Measurements from ENCODE around the gene NANS. TPM values are rescaled to one million over a fixed set of nuclear protein-coding genes. Genes with fewer than 3 reads are reported as not detected.
"Not testable (repeated sequence)": the region's sequence is repeated elsewhere in the genome, so short reads cannot be mapped to it uniquely, and the experiment has no call there.

NANS gene
- total RNA-seq, 2 experiments from 2014 or later = 45.9 to 47.7 TPM

DNA sequence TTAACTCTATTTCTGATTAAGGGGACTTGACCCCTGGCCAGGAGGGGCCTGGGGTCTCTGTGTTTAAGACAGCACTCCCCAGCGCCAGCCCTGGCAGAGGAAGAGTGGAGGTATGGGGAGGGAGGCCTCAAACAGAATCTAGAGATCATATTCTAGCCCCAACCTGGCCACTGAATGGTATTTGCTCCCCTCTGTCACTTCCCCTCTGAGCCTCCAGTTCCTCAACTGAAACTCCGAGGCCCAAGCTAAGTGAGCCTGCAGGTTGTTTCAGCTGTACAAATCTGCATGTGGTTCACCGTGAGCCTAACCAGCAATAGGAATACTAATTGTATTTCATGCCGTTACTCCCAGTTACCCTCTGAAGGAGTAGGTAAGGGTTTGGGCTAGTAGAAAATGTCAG, 37.4 kb upstream of the NANS start:
- Mint-ChIP-seq H3K4me1 (no peaks in the 10 kb centered on the region), H3K27ac (no peak overlapping the region), H3K4me3 (no peak overlapping the region), H3K36me3 (ENCODE audit: low read depth) (peaks cover 42% of the 10 kb centered on the region), H3K9me3 (ENCODE audit: low read depth) (no peaks in the 10 kb centered on the region), H3K27me3 (no peaks in the 10 kb centered on the region)
- ChIA-PET CTCF (interaction anchor here (0.6 to 1.8 kb wide), 4 partner anchors 8 to 102 kb away, joined by 3 to 6 read pairs (median 4); no protein-coding TSS in a partner anchor), POLR2A (no interaction called here)
- ATAC-seq (no peak), DNase-seq (no peak)
- intact Hi-C loops (cut with DNase I, micrococcal nuclease) = no loop called here

GRCh38 chr9:98019869-98020268, 36.7 kb upstream of the NANS start:
- ATAC-seq; H3K4me3 Mint-ChIP-seq; intact Hi-C loops (cut with DNase I, micrococcal nuclease); H3K27me3 Mint-ChIP-seq; H3K27ac Mint-ChIP-seq; H3K9me3 Mint-ChIP-seq (ENCODE audit: low read depth); H3K4me1 Mint-ChIP-seq; DNase-seq; POLR2A ChIA-PET: not testable (repeated sequence)
- CTCF ChIA-PET = interaction anchor here (0.6 to 1.8 kb wide), 5 partner anchors 9 to 139 kb away, joined by 3 to 6 read pairs (median 4); no protein-coding TSS in a partner anchor
- H3K36me3 Mint-ChIP-seq (ENCODE audit: low read depth) = peaks cover 37% of the 10 kb centered on the region

GRCh38 chr9:98020476-98021145, 35.9 kb upstream of the NANS start:
- Mint-ChIP-seq H3K36me3 (ENCODE audit: low read depth) (peaks cover 35% of the 10 kb centered on the region), H3K27me3 (no peaks in the 10 kb centered on the region), H3K4me1 (no peaks in the 10 kb centered on the region), H3K4me3 (no peak overlapping the region), H3K27ac (no peak overlapping the region), H3K9me3 (ENCODE audit: low read depth) (no peaks in the 10 kb centered on the region)
- DNase-seq (no peak), ATAC-seq (no peak)
- intact Hi-C loops (cut with DNase I, micrococcal nuclease) = no loop called here
- ChIA-PET CTCF (interaction anchor here (0.6 to 3.8 kb wide), 4 partner anchors 9 to 138 kb away, joined by 3 to 17 read pairs (median 4); no protein-coding TSS in a partner anchor), POLR2A (interaction anchor here (0.6 kb wide), 1 partner anchor 10 kb away, joined by 4 read pairs; no protein-coding TSS in a partner anchor)

GRCh38 chr9:98021306-98022040, 35.1 kb upstream of the NANS start:
- Mint-ChIP-seq H3K9me3 (ENCODE audit: low read depth) (no peaks in the 10 kb centered on the region), H3K27ac (no peak overlapping the region), H3K4me1 (no peaks in the 10 kb centered on the region), H3K27me3 (no peaks in the 10 kb centered on the region), H3K36me3 (ENCODE audit: low read depth) (peaks cover 33% of the 10 kb centered on the region), H3K4me3 (no peak overlapping the region)
- ChIA-PET POLR2A (interaction anchor here (0.6 kb wide), 1 partner anchor 11 kb away, joined by 4 read pairs; no protein-coding TSS in a partner anchor), CTCF (interaction anchor here (1.1 to 3.8 kb wide), 2 partner anchors 9 to 13 kb away, joined by 3 to 17 read pairs; no protein-coding TSS in a partner anchor)
- DNase-seq (no peak), ATAC-seq (no peak)
- intact Hi-C loops (cut with DNase I, micrococcal nuclease) = no loop called here

- no peak for ATAC-seq
- Mint-ChIP-seq H3K27me3 (no peaks in the 10 kb centered on the region), H3K36me3 (ENCODE audit: low read depth) (peaks cover 29% of the 10 kb centered on the region), H3K27ac (no peak overlapping the region), H3K4me1 (no peaks in the 10 kb centered on the region), H3K9me3 (ENCODE audit: low read depth) (no peaks in the 10 kb centered on the region), H3K4me3 (no peak overlapping the region)
- no peak for DNase-seq
- ChIA-PET CTCF (interaction anchor here (0.7 to 3.8 kb wide), 2 partner anchors 12 to 60 kb away, joined by 3 to 17 read pairs; no protein-coding TSS in a partner anchor), POLR2A (no interaction called here)
- intact Hi-C loops (cut with DNase I, micrococcal nuclease) = no loop called here
These were observed 34.1 kb upstream of the NANS start for GRCh38 chr9:98022447-98022846.

- Mint-ChIP-seq H3K4me3 (no peak overlapping the region), H3K9me3 (ENCODE audit: low read depth) (no peaks in the 10 kb centered on the region), H3K27ac (no peak overlapping the region), H3K27me3 (no peaks in the 10 kb centered on the region), H3K36me3 (ENCODE audit: low read depth) (peaks cover 20% of the 10 kb centered on the region), H3K4me1 (no peaks in the 10 kb centered on the region)
- intact Hi-C loops (cut with DNase I, micrococcal nuclease) = no loop called here
- no peak for DNase-seq
- ChIA-PET POLR2A (no interaction called here), CTCF (interaction anchor here (1.2 to 2.3 kb wide), 3 partner anchors 10 to 19 kb away, joined by 3 to 6 read pairs (median 5); no protein-coding TSS in a partner anchor)
- no peak for ATAC-seq
These were observed 31.8 kb upstream of the NANS start for GRCh38 chr9:98024702-98025101.

GRCh38 chr9:98031169-98031568, 25.4 kb upstream of the NANS start:
- Mint-ChIP-seq H3K36me3 (ENCODE audit: low read depth) (peaks cover 3% of the 10 kb centered on the region), H3K9me3 (ENCODE audit: low read depth) (no peaks in the 10 kb centered on the region), H3K4me3 (no peak overlapping the region), H3K27ac (no peak overlapping the region), H3K4me1 (peaks cover 14% of the 10 kb centered on the region), H3K27me3 (no peaks in the 10 kb centered on the region)
- ChIA-PET CTCF (interaction anchor here (1.4 kb wide), 1 partner anchor 18 kb away, joined by 3 read pairs; no protein-coding TSS in a partner anchor), POLR2A (no interaction called here)
- no peak for ATAC-seq
- intact Hi-C loops (cut with DNase I, micrococcal nuclease) = loop anchor here in 1 of 2 experiments (5.0 kb wide), 1 partner anchor 44 kb away; no protein-coding TSS in a partner anchor
- no peak for DNase-seq

- Mint-ChIP-seq H3K27ac (no peak overlapping the region), H3K9me3 (ENCODE audit: low read depth) (no peaks in the 10 kb centered on the region), H3K4me3 (no peak overlapping the region), H3K27me3 (no peaks in the 10 kb centered on the region), H3K36me3 (ENCODE audit: low read depth) (no peaks in the 10 kb centered on the region), H3K4me1 (peaks cover 14% of the 10 kb centered on the region)
- POLR2A ChIA-PET = interaction anchor here (0.7 kb wide), 1 partner anchor 114 kb away, joined by 3 read pairs; no protein-coding TSS in a partner anchor
- CTCF ChIA-PET = interaction anchor here (0.6 to 1.4 kb wide), 6 partner anchors 18 to 1022 kb away, joined by 3 to 6 read pairs (median 4); partner anchors contain the start of gene TBC1D2
- ATAC-seq (no peak), DNase-seq (no peak)
- intact Hi-C loops (cut with DNase I, micrococcal nuclease) = loop anchor here in 1 of 2 experiments (5.0 kb wide), 1 partner anchor 45 kb away; no protein-coding TSS in a partner anchor
These were observed 24.6 kb upstream of the NANS start for GRCh38 chr9:98031935-98032334.

DNA sequence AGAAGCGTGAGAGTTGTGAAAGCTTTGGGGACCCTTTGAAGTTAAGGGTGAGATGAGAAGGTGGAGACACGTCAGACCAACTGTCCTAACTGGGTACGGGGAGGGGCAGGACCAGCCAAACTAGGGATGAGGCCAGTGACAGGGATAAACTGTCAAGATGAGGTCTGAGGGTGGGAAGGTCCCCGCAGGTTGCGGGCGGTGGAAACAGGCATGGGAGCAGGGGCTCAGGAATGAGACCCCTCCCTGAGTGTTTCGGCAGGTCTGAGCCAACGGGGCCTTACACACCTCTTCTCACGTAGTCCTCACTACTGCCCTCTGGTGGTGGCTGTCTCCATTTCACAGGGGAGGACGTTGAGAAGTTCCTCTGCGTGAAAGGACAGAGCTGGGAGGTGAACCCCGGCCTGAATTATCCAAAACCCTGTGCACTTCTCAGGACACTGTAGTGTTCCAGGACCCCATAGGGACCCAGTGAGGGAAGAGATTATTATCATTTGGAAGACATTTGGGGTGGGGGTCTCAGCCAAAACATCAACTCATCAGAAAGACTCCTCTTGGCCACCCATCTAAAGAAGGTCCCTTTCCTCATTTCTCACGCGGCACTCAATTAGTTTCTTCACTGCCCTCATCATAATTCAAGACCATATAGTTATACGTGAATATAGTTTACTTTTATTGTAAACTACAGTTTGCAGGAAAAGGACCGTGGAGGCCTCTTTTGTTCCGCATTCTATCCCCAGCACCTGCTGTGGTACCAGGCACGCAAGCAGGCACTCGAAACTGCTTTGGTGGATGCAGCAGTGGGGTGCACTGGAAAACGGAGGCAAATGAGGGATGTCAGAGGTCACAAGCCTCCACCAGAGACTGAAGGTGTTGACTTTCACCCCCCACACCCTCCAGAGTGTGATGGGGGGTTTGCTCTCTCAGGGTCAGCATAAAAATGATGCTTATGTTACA, 21.7 kb upstream of the NANS start:
- ChIA-PET CTCF (interaction anchor here (0.6 to 2.2 kb wide), 28 partner anchors 10 to 338 kb away, joined by 3 to 17 read pairs (median 4); partner anchors contain the start of genes NANS, TRMO and XPA), POLR2A (interaction anchor here (0.6 kb wide), 1 partner anchor 44 kb away, joined by 3 read pairs; no protein-coding TSS in a partner anchor)
- Mint-ChIP-seq H3K9me3 (ENCODE audit: low read depth) (no peaks in the 10 kb centered on the region), H3K36me3 (ENCODE audit: low read depth) (no peaks in the 10 kb centered on the region), H3K4me1 (peaks cover 14% of the 10 kb centered on the region), H3K27ac (peak overlapping the region; percentile 21), H3K4me3 (no peak overlapping the region), H3K27me3 (no peaks in the 10 kb centered on the region)
- ATAC-seq (peak; percentile 99), DNase-seq (peak; percentile 96)
- intact Hi-C loops (cut with DNase I, micrococcal nuclease) = loop anchor here (1.0 to 5.0 kb wide), 5 partner anchors 48 to 324 kb away; no protein-coding TSS in a partner anchor

DNA sequence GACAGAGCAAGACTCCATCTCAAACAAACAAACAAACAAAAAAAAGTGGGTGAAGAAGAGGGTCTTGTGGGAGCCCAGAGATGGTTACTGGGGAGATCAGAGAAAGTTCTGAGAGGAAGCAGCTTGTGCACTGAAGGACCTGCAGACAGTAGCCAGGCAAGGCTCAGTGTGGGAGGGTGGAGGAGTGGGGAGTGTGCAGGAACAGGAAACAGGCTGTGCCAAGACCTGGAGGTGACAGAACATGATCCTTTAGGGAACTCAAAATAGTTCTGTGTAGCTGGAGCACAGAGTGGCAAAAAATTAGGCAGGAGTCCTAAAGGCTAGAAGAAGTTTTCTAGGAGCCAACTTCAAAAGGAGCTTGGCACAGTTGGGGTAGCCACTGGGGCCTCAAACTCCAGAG, 19.2 kb upstream of the NANS start:
- Mint-ChIP-seq H3K4me3 (no peak overlapping the region), H3K27ac (no peak overlapping the region), H3K36me3 (ENCODE audit: low read depth) (no peaks in the 10 kb centered on the region), H3K27me3 (no peaks in the 10 kb centered on the region), H3K4me1 (peaks cover 13% of the 10 kb centered on the region), H3K9me3 (ENCODE audit: low read depth) (no peaks in the 10 kb centered on the region)
- ATAC-seq (no peak), DNase-seq (no peak)
- ChIA-PET CTCF (interaction anchor here (0.7 to 2.1 kb wide), 6 partner anchors 10 to 114 kb away, joined by 3 to 9 read pairs (median 4); no protein-coding TSS in a partner anchor), POLR2A (interaction anchor here (0.6 to 0.9 kb wide), 2 partner anchors 40 to 124 kb away, joined by 5 read pairs; no protein-coding TSS in a partner anchor)
- intact Hi-C loops (cut with DNase I, micrococcal nuclease) = no loop called here
